ENCODE results near the gene TLCD3B. TPM values are rescaled to one million over a fixed set of nuclear protein-coding genes. Genes with fewer than 3 reads are reported as not detected.
A peak's percentile ranks its signal among the peaks of the same experiment; 100 is the strongest.

Gene TLCD3B
- total RNA-seq, 6 donors from 2014 or later: 0.14 TPM; not detected in 5

- ATAC-seq (ENCODE audit: low FRiP score in 2 of 2): peak; percentile 15 to 74
- no peaks in the 10 kb centered on the region for H3K9me3 ChIP-seq
- H3K27ac ChIP-seq: peak overlapping the region; percentile 73 to 86 (median 80)
- no peaks in the 10 kb centered on the region for H3K27me3 ChIP-seq
- H3K4me1 ChIP-seq: peaks cover 10 to 70% (median 52%) of the 10 kb centered on the region in 4 donors
- 66 to 79% methylated on average over 23 of the region's 23 CpGs for WGBS, 2 donors
- H3K36me3 ChIP-seq: peaks cover 40 to 96% (median 82%) of the 10 kb centered on the region in 4 donors
- peak in 1 of 2 donors; percentile 22 for TF ChIP-seq POLR2AphosphoS5 (IDR thresholded peaks at IDR 0.05)
- no peak for TF ChIP-seq EP300 (IDR thresholded peaks at IDR 0.05)
- TF ChIP-seq CTCF (IDR thresholded peaks at IDR 0.05): no peak
- TF ChIP-seq POLR2A (IDR thresholded peaks at IDR 0.05): peak in 1 of 4 donors; percentile 56
- DNase-seq: peak in 1 of 2 donors; percentile 87
- peak overlapping the region in 3 of 4 donors; percentile 14 to 40 (median 32) for H3K4me3 ChIP-seq
Measured at GRCh38 chr16:29989111-29989858, 41.8 kb downstream of the TLCD3B start.

GRCh38 chr16:29988346-29989075, 42.6 kb downstream of the TLCD3B start:
- Histone ChIP-seq H3K27me3 (no peaks in the 10 kb centered on the region), H3K4me1 (peaks cover 4 to 69% (median 51%) of the 10 kb centered on the region in 4 donors), H3K27ac (peak overlapping the region; percentile 73 to 86 (median 80)), H3K9me3 (no peaks in the 10 kb centered on the region), H3K4me3 (peak overlapping the region in 3 of 4 donors; percentile 14 to 40 (median 32)), H3K36me3 (peaks cover 45 to 100% (median 87%) of the 10 kb centered on the region in 4 donors)
- no peak for TF ChIP-seq EP300 (IDR thresholded peaks at IDR 0.05)
- no peak for TF ChIP-seq POLR2AphosphoS5 (IDR thresholded peaks at IDR 0.05)
- TF ChIP-seq POLR2A (IDR thresholded peaks at IDR 0.05): no peak
- no peak for TF ChIP-seq CTCF (IDR thresholded peaks at IDR 0.05)
- DNase-seq: peak in 1 of 2 donors; percentile 29
- 75 to 76% methylated on average over 15 to 16 of the region's 17 CpGs for WGBS, 2 donors
- no peak for ATAC-seq (ENCODE audit: low FRiP score in 2 of 2)

- ATAC-seq (ENCODE audit: low FRiP score in 2 of 2) (no peak), DNase-seq (peak in 1 of 2 donors; percentile 77)
- TF ChIP-seq POLR2A (IDR thresholded peaks at IDR 0.05) (no peak), CTCF (IDR thresholded peaks at IDR 0.05) (no peak), POLR2AphosphoS5 (IDR thresholded peaks at IDR 0.05) (no peak), EP300 (IDR thresholded peaks at IDR 0.05) (no peak)
- H3K27ac ChIP-seq: peak overlapping the region; percentile 73 to 86 (median 80)
- H3K9me3 ChIP-seq: no peaks in the 10 kb centered on the region
- H3K4me1 ChIP-seq: peaks cover 4 to 79% (median 53%) of the 10 kb centered on the region in 4 donors
- 95 to 96% methylated on average over 12 to 30 of the region's 35 CpGs for WGBS, 2 donors
- H3K36me3 ChIP-seq: peaks cover 49 to 100% (median 87%) of the 10 kb centered on the region in 4 donors
- H3K4me3 ChIP-seq: peak overlapping the region in 3 of 4 donors; percentile 14 to 40 (median 32)
- no peaks in the 10 kb centered on the region for H3K27me3 ChIP-seq
Measured at GRCh38 chr16:29987371-29988085, 43.5 kb downstream of the TLCD3B start.

GRCh38 chr16:29986931-29987330, 44.1 kb downstream of the TLCD3B start:
- DNase-seq: no peak

More at GRCh38 chr16:29986931-29987330, 44.1 kb downstream of the TLCD3B start:
- Histone ChIP-seq H3K27me3 (no peaks in the 10 kb centered on the region), H3K27ac (peak overlapping the region in 3 of 4 donors; percentile 46 to 86 (median 82)), H3K4me1 (peaks cover 4 to 74% (median 50%) of the 10 kb centered on the region in 4 donors), H3K4me3 (peak overlapping the region in 1 of 4 donors; percentile 32), H3K9me3 (no peaks in the 10 kb centered on the region), H3K36me3 (peaks cover 55 to 100% (median 89%) of the 10 kb centered on the region in 4 donors)
- WGBS, 2 donors: 89 to 91% methylated on average over 5 of the region's 5 CpGs
- TF ChIP-seq CTCF (IDR thresholded peaks at IDR 0.05) (no peak), POLR2AphosphoS5 (IDR thresholded peaks at IDR 0.05) (no peak), POLR2A (IDR thresholded peaks at IDR 0.05) (no peak), EP300 (IDR thresholded peaks at IDR 0.05) (no peak)
- ATAC-seq (ENCODE audit: low FRiP score in 2 of 2): no peak

Data from upper lobe of left lung (tissue), 6 donors.